IPS-NIHi7 (cell line): ENCODE data around the gene SRGAP3.
A peak's percentile ranks its signal among the peaks of the same experiment; 100 is the strongest.

Experiments
- DNase-seq: peaks from one replicate; pipeline ENCODE4 v3.0.0; 2012; ENCODE audit warnings: mixed read lengths; ENCODE audit errors: extremely low spot score

Gene SRGAP3

DNA sequence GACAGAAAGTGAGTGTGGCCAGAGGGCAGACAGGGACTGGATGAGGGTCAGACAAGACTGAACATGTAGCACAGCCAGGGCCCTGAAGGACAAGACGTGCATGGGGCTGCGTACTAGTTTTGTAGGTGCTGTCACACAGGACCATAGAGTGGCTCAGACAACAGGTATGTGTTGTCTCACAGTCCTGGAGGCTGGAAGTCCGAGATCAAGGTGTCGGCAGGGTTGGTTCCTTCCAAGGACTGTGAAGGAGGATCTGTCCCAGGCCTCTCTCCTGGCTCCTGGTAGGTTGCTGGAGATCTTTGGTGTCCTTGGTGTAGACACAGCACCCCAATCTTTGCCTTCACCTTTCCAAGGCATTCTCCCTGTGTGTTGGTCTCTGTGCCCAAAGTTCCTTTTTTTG, 136.4 kb downstream of the SRGAP3 start:
- no peak for DNase-seq

- DNase-seq = no peak
These were observed 137.6 kb downstream of the SRGAP3 start for GRCh38 chr3:9111866-9112265.

- peak; percentile 77 for DNase-seq
These were observed 138.0 kb downstream of the SRGAP3 start for GRCh38 chr3:9111417-9111816.

GRCh38 chr3:9110802-9111201, 138.6 kb downstream of the SRGAP3 start:
- DNase-seq = no peak

DNA sequence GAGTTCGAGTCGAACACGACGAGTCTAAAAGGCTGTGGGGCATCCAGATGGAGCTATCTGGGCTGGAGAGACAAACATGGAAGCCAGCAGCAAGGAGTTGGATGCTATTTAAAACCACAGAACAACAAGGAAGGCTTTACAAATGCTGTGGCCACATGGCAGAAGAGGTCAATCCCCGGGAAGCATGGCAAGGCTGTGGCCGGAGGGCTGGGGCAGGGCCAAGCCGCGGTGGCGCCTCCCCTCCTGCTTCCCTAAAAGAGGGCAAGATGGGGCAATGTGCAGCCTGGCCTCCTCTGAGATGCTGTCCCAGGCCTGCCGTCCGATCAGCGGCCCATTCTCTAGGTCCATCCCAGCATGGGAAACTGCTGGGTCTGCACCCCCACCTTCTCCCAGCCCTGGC, 139.1 kb downstream of the SRGAP3 start:
- DNase-seq = no peak

- no peak for DNase-seq
These were observed 139.9 kb downstream of the SRGAP3 start for GRCh38 chr3:9109568-9109914.

- no peak for DNase-seq
These were observed 140.4 kb downstream of the SRGAP3 start for GRCh38 chr3:9108876-9109567.

DNA sequence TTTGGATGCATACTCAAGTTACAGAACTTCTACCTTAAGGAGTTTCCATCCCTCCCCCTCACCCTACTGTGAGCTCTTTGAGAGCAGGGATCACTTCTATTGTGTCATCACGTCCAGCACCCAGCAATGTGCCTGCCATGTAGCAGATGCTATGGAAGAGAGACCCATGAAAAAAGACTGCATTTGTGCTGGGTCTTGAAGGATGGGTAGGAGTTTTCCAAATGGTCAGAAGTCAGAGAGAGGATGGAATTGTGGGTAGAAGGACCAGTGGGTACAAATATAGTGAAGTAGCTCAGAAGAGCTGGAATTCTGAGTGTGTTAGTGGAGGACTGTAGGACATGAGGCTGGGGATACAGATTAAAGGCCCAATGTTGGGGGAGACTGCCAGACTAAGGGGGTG, 141.7 kb downstream of the SRGAP3 start:
- no peak for DNase-seq

- DNase-seq = peak; percentile 31
These were observed 144.0 kb downstream of the SRGAP3 start for GRCh38 chr3:9105421-9105820.

GRCh38 chr3:9104121-9104520, 145.3 kb downstream of the SRGAP3 start:
- no peak for DNase-seq

- DNase-seq = peak; percentile 80
These were observed 147.0 kb downstream of the SRGAP3 start for GRCh38 chr3:9102240-9102981.

GRCh38 chr3:9101286-9101685, 148.2 kb downstream of the SRGAP3 start:
- DNase-seq = peak; percentile 67

- DNase-seq = no peak
These were observed 148.9 kb downstream of the SRGAP3 start for GRCh38 chr3:9100513-9100894.

DNA sequence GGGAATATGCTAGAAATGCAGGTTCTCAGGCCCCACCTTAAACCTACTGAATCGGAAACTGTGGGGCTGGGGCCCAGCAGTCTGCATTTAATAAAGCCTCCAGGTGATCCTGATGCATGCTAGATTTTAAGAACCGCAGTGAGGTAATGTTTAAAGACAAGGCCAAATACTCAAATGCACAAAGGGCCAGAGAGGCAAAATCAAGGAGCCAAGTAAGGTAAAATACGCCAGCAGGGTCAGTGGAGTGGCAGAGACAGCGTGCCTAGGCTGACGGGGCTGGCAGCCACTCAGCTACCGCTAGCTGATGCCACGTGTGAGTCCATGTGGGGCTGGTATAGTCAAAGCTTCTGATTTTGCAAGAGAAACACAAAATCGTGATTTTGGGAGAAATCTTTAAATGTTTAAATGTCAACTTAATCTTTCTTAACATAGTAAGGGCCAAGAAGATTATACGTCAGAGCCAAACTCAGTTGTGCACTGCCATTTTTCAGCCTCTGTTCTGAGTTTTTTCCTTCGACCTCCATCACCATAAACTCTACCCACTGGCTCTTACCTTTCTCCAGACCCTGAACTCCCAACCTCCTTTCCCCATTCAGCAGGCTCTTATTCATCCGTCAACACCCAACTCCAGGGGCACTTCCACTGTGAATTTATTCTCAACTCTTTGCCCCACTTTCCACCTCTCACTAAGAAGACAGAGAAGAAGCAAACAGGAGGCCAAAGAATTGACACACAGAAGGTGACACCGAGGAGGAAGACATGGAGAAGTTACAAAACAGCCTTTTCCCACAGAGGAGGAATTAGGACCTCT, 149.5 kb downstream of the SRGAP3 start:
- no peak for DNase-seq

DNA sequence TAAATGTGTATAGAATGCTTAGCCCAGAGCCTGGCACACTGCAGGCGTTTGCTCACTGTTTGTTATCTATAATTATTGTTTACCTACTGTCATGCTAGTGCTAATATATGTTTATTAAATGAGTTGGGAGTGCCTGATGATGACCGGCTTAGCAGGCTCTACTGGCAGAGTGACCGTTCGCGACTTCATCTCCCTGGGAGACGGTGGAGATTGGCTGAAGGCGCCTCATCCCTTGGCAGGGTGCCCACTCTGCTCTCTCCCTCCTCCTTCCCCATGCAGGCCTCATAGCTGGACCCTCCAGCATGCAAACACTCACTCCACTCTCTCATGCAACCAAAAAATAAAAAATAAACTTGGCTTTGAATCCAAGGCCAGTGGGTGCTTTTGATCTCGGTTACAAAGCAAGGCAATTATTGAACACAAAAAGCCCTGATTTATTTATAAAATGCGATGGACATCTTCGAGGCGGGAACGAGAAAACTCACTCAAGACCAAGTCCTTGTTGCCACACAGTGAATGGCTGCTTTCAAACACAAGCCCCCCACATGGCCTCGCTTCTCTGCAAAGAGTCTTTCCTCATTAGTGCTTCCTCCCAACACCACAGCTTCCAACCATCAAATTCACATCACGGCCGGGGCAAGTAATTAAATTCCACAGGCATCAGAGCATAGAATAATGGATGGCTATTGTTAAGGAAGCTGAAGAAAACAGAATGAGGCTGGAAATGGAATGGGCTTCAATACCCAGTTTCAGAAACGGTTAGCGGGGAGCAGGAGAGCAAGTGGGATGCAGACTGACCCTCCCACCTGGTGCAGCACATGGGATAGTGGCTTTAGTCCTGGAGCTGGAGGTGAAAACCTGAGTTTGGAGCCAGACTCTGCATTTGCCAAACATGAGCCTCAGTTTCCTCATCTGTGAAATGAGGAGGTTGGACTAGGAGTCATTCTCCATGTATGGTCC, 150.4 kb downstream of the SRGAP3 start:
- DNase-seq = no peak

DNA sequence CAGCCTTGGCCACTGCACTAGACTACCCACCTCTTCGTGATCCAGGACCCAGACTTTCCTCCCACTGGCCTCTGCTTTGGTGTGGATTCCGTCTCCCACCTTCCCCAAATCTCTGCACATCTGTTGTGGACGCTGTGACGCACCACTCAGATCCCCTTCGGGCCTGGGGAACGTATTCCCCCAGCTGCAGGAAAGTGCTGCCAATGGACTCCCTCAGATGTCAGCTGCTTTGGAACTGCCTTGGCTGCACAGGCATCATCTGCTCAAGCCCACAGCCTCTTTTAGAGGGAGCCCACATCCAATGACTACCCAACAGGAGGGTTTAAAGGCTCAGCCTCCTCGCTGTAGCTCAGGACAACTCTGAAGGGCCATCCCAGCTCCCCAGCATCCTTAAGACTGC, 152.0 kb downstream of the SRGAP3 start:
- no peak for DNase-seq

DNA sequence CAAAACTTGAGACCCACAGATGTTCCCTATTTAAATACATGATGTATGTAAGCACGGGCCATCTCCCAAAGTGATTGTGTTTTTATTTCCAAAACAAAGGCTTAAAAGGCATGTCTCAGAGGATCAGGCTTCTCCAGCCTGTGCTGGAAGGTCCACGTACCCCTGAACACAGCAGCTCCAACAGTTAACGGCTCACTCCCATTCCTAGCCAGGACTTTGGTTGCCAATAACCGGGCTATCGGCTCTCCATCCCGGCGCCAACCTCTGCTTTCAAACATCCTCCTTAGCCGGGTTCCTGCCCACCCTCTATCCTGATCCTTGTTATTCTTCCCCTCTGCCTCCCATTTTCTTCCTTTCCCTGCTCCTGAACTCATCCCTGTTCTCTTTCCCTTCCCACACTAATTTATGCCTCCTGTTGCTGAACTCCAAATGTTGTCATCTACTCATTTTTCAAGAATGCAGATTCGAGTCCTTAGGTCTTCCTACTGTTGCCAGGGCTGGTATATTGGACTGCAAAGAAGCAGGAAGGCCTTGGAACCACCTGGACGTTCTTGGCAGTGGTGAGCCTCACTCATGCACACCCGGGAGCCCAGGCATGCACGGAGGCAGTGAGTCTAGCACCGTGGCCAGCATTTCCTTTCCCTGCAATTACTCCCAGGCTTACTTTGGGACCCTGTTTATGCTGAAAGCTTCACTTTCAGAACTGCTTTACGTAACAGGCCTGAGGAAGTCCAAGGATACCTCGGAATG, 157.8 kb downstream of the SRGAP3 start:
- DNase-seq = no peak

DNA sequence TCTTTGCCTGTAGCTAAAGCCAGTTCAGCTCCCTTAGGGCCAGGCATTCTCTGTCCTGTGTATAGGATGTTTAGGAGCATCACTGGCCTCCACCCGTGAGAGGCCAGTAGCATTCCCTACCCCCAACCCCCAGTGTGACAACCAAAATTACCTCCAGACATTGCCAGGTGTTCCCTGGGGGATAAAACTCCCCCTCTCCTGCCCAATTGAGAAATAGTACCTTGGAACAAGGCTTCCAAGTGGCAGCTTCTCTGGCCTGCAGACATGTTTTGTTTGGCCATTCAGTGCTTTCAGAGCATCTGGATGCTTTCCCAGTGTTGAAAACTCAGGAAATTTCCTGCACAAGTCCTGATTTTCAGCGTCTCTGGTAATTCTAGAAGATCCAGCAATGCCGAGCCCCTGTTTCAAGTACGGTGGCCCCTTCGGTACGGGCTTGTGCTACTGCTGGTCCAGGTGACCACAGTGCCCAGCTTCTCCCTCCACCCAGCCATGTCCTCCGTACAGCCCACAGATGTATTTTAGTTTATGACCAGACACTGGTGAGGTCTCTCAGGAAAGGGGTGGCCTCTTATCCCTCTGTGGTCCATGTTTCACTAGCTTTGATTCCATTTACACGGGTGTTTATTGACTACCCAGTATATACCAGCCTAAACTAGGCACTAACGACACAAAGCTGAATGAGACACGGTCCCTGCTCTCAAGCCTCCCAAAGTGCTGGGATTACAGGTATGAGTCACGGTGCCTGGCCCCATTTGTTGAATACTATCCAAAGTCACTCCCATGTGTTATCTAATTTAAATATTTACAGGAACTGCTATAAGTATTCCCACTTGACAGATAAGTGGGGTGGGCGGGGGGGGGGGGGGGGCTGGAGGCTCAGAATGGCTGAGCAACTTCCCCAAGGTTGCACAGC, 160.7 kb downstream of the SRGAP3 start:
- no peak for DNase-seq

DNA sequence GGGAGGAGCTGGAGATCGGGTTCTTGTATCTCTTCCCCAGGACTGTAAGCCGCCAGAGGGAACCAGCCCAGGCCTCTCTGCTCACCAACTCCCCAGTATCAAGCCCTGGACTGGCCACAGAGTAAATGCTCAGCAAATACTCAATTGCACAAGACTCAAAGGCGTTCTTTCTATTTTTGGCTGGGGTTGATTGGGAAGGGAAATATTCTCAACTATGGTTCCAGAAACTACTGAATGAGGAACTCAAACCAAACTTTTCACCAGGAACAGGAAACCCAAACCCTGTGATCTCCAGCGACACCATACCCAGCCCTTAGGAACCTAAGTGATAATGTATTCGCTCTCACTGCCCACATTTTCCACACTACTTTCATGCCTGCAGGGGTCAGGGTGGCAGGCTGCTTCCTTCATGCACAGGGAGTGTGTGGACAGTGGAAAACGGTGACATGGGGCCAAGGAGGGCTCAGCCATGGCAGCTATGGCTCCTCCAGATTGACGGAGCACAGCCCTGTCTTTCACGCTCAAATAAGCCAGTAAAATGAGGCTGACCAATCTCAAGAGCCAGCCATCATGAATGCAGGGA, 161.5 kb downstream of the SRGAP3 start:
- DNase-seq = no peak
